ENCODE data around the gene TMEM238L.

DNA sequence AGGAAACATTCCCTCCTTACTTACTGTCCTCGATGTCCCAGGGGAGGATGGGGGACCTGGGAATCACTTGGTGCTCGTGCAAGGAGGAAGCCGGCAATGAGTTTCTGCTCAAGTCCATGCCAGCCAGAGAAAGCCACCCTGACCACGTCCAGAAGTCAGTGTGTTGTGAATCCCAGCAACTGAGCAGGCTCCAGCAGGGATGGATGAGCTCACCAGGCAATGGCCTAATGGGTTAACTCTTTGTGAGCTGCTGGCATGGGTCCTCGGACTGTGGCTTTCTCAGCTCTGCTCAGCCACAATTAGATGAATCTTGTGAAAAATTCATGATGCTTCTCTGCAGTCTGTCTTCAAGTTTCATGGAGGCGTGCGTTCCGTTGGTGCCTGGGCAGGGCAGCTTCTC lies 34.0 kb upstream of the TMEM238L start, which contains the start of gene PIRT:
- TF ChIP-seq, protein P1, sequence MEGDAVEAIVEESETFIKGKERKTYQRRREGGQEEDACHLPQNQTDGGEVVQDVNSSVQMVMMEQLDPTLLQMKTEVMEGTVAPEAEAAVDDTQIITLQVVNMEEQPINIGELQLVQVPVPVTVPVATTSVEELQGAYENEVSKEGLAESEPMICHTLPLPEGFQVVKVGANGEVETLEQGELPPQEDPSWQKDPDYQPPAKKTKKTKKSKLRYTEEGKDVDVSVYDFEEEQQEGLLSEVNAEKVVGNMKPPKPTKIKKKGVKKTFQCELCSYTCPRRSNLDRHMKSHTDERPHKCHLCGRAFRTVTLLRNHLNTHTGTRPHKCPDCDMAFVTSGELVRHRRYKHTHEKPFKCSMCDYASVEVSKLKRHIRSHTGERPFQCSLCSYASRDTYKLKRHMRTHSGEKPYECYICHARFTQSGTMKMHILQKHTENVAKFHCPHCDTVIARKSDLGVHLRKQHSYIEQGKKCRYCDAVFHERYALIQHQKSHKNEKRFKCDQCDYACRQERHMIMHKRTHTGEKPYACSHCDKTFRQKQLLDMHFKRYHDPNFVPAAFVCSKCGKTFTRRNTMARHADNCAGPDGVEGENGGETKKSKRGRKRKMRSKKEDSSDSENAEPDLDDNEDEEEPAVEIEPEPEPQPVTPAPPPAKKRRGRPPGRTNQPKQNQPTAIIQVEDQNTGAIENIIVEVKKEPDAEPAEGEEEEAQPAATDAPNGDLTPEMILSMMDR (IDR thresholded peaks at IDR 0.05) = no peak
- TF ChIP-seq POLR2A (IDR thresholded peaks at IDR 0.05) = no peak
